ENCODE data around the gene INSL3.

DNA sequence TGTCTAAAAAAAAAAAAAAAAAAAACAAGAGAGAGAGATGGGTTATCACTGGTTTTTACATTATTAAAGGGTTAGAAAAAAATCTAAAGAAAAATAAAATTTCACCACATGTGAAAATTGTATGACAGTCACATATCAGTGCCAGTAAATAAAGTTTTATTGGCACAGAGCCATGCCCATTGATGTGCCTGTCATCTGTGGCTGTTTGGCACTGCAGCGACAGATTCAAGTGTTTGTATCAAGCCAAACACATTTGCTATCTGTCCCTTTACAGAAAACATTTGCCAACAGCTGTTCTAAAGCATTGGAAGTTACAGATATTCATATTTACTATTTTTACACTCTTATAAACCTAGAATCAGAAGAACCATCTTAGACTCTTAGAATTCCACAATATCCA lies 53.8 kb downstream of the INSL3 start:
- TF ChIP-seq, protein P1, sequence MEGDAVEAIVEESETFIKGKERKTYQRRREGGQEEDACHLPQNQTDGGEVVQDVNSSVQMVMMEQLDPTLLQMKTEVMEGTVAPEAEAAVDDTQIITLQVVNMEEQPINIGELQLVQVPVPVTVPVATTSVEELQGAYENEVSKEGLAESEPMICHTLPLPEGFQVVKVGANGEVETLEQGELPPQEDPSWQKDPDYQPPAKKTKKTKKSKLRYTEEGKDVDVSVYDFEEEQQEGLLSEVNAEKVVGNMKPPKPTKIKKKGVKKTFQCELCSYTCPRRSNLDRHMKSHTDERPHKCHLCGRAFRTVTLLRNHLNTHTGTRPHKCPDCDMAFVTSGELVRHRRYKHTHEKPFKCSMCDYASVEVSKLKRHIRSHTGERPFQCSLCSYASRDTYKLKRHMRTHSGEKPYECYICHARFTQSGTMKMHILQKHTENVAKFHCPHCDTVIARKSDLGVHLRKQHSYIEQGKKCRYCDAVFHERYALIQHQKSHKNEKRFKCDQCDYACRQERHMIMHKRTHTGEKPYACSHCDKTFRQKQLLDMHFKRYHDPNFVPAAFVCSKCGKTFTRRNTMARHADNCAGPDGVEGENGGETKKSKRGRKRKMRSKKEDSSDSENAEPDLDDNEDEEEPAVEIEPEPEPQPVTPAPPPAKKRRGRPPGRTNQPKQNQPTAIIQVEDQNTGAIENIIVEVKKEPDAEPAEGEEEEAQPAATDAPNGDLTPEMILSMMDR (conservative IDR thresholded peaks at IDR 0.05; ENCODE audit: low read depth, low read length), result no peak
- TF ChIP-seq EZH2 (IDR thresholded peaks at IDR 0.05; ENCODE audit: borderline replicate concordance, low read depth, low read length, poor library complexity, severe bottlenecking), result no peak
